ENCODE data around the gene RAMP3. TPM values are rescaled to one million over a fixed set of nuclear protein-coding genes. Genes with fewer than 3 reads are reported as not detected.
"Not testable (repeated sequence)": the region's sequence is repeated elsewhere in the genome, so short reads cannot be mapped to it uniquely, and the experiment has no call there.

RAMP3 gene
- total RNA-seq, 1 donor from 2014 or later = not detected

DNA sequence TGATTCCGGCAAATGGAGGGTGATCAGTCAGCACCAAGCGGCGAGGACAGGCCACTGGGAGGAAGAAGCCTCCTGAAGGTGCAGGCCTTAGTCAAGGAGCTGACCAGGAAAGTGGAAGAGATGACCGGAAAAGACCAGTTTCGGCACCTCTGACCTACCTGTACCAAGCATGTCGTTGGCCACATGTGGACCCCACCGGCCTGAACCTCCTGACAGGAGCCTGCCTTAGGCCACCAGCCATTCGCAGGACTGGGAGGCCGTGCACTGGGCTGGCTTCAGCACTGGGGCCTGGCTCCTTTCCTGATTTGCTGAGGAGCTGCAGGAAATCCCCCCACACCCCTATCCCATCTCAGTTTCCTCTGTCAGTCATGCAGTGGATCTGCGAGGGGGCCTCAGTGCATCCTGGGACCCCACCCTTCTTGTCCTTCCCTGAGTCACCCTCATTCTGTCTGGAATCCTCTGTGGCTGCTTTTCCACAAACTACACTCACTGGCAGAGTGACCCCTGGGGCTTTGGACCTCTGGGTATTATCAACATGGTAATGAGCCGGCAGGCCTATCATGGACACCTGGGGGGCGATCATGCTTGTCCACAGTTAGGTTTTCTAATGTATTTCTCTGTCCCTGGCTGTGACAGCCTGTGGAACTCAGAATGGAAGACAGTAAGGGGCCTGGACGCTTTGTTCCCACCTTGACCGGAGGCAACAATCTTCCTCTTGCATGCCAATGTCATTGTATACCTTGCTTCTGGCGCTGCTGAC, 33.0 kb downstream of the RAMP3 start:
- intact Hi-C loops (cut with micrococcal nuclease) = no loop called here

DNA sequence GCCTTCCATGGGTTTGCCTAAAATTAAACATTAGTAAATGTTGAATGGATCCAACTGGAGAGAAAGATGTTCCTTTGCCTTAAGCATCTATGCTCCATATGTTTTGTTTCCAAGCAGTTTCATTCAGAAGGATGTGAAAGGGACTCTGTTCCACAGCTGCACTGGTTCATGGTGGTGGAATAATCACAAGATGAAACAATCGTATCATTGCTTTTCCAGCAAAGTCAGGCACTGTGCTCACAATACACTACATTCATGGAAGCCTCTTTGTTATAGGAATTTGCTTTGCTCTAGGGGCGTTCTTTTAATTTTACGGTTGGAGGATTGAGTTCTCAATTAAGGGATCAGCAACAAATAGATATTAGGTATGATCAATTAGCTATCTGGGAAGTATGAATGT, 33.8 kb downstream of the RAMP3 start:
- intact Hi-C loops (cut with micrococcal nuclease) = no loop called here

DNA sequence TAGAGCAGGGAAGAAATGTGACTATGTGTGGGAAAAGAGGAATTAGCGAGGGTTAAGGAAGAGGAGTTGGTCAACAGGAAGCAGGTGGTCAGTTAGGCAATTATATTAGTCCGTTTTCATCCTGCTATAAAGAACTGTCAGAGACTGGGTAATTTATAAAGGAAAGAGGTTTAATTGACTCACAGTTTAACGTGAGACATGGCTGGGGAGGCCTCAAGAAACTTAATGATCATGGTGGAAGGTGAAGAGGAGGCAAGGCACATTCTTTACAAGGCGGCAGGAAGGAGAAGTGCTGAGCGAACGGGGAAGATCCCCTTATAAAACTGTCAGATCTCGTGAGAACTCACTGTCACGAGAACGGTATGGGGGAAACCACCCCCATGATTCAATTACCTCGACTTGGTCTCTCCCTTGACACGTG, 35.0 kb downstream of the RAMP3 start:
- intact Hi-C loops (cut with micrococcal nuclease) = no loop called here

DNA sequence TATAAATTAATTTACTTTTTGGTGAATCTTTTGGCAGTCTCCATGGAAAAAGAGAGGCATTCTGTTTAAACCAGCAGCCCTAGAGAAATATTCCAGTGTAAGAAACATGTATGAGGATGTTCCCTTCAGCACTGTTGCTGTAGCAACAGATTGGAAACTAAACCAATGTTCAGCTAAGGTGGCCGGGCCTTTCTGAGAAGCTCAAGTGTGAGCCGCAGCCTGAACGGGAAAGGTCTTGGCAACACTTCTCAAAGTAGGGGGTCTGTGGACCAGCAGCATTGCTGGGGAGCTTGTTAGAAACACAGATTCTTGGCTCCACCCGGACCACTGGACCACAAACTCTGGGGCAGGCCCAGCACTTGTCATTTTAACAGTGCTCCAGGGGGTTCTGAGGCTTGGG, 36.2 kb downstream of the RAMP3 start:
- intact Hi-C loops (cut with micrococcal nuclease) = no loop called here

DNA sequence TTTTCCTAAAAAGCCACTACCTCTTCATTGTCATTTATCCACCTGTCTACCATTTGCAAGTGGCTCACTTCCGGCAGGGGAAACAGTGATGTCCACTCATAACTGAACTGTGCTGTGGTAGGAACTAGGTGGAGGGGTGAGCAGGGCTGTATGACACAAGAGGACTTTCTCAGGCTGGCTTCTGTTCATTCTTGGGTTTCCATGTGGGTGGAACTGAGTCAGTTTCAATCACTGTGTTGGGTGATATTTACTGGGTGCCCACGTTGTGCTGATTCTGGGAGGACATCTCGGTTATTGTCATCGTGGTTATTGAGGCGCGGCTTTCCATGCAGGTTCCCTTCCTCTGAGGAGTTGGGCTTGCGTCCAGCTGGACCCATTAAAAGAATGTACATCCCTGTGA, 38.8 kb downstream of the RAMP3 start:
- intact Hi-C loops (cut with micrococcal nuclease) = loop anchor here (1.0 kb wide), 1 partner anchor 8 kb away; no protein-coding TSS in a partner anchor

DNA sequence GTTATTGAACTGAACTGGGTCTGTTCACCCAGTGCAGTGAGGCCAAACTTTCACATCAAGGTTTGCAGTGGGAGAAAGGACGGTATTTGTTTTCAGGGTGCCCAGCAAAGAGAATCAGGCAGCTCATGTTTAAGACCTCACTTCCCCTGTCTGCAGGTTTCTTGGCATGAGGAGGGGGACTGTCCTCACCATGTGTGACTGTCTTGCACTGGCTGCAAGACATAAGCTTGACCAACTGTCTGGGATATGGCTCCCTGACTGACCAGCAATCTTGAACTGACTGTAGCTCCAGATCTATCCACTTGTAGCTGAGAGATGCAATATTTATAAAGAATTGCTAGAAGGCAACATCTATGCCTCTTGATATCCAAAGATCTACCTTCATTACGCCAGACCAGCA, 39.9 kb downstream of the RAMP3 start:
- intact Hi-C loops (cut with micrococcal nuclease) = no loop called here

DNA sequence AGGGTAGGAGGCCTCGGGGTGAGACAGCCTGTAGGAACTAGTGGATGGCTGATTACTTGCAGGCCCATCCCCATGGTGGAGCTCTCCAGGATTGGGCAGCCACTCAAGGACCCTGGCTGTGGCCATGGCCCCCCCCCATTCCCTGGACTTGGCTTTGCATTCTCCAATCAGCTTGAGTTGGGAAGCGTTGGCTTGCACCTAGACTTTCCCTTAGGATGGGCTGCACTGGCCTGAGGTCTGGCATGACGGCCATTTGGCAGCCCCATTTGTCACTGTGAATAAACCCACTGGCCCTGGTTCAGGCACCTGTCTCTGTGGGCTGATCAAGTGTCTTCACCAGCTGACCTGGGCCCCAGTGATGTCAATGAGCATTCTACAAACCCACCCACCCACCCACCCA, 41.4 kb downstream of the RAMP3 start:
- intact Hi-C loops (cut with micrococcal nuclease) = no loop called here

DNA sequence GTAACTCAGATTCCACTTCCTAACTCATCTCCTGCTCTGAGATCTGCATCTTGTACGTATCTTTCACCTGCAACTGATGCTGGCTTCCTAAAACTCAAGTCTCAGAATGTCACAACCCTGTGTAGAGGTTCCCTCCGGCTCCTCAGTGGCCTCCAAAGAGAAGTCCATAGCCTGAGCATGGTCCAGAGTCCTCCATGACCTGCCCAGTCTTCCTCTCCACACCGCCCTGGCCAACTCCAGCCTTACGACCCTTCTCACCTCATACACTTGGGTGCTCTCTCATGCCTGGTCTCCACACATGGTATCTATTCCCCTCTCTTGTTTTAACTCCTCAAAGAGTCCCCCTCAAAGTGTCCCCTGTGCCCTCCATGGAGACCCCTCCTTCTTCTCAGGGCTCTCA, 41.9 kb downstream of the RAMP3 start:
- intact Hi-C loops (cut with micrococcal nuclease) = no loop called here

DNA sequence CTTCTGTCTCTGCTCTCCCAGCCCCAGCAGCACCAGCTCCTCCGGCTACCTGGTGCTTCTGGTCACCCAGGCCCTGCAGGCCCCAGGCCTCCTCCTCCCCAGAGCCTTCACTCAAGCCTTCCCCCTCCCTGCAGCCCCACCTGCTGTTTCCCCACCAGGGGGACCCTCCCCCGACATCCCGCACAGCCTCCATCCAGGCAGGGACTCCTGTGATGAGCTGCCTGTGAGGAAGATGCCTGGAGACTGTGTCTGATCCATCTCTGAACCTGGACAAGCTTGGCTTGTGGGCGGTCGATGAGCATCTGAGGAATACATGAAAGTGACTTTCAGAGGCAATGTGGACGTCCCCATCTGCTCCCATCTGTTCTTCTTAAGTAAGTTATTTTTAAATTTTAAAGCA, 45.0 kb downstream of the RAMP3 start:
- intact Hi-C loops (cut with micrococcal nuclease) = no loop called here

DNA sequence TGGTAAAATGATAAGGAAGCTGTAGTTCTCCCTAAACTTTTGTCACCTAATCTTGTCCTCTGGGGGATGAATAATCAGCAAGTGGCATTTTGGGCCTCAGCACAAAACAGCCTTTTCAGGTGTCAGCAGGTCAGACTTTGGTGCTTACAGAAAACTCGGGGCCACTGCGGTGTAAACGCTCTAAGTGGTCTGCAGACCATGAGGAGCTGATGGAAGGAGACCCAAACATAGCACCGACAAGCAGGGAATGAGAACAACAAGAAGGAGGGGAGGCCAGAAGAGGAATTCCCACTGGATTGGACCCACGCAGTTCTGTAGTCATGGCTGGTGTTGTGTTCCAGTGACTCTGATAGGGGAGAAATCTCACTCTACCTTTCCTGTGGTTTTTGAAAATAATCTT, 45.4 kb downstream of the RAMP3 start:
- intact Hi-C loops (cut with micrococcal nuclease) = no loop called here

DNA sequence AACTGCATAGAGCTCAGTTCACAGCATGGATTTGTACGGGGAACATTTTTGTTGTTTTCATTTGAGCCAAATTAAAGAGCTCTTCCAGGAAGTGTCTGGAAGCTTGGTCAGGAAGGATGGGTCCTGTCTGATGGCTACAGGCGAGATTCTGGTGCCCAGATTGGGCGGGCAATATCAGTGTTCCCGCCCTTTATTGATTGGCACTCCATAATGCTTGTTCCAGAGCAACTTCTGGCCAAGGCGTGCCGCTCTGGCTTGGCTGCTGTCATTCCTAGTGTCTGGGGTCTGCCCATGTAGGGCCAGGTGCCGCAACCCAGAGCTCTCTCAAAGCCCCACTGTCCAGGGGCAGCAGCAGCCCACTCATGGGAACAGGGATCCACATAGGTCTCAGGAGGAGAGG, 45.9 kb downstream of the RAMP3 start:
- intact Hi-C loops (cut with micrococcal nuclease) = no loop called here

DNA sequence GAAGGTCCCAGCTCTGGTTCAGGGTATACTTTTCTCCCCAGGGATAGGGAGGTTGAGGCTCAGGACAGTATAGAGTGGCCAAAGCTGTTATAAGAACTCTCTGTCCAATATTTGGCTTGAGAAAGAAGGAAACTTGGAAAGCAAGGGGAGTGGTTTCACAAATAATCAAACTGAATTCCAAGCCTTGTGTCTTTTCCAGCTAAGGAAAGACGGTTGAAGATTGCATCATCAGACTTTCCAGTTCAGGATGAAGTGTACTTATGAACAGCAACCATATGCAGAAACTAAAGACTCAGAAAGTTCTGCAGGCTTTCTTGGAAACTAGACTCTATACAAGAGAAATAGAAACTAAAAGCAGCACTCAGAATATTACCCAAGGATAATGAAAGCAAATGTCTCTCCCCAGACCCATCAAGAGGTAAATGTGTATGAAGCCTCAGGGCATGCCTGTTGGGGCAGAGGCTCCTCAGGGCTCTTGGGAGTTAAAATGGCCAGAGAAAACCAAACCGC, 46.4 kb downstream of the RAMP3 start:
- intact Hi-C loops (cut with micrococcal nuclease) = loop anchor here (1.0 to 2.0 kb wide), 2 partner anchors 8 to 49 kb away; no protein-coding TSS in a partner anchor

DNA sequence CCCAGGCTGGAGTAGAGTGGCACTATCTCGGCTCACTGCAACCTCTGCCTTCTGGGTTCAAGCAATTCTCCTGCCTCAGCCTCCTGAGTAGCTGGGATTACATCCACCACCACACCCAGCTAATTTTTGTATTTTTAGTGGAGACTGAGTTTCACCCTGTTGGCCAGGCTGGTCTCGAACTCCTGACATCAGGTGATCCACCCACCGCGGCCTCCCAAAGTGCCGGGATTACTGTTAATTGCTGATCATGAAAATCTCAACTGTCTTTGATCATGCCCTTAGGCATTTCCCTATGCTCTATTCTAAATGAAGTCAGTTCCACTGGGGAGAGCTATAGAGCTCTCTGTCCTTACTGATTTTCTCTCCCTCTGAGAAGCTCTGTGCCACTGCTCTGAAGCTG, 48.7 kb downstream of the RAMP3 start:
- intact Hi-C loops (cut with micrococcal nuclease) = not testable (repeated sequence)

DNA sequence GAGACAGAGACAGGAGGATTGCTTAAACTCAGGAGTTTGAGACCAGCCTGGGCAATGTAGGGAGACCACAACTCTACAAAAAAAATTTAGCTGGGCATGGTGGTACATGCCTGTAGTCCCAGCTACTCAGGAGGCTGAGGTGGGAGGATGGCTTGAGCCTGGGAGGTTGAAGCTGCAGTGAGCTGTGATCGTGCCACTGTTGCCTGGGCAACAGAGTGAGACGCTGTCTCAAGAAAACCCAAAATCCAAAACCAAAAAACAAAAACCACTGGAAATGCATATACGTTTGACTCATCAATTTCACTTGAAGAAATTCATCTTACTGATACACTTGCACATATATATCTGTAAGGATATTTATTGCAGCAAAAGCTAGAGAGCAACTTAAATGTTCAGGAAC, 52.3 kb downstream of the RAMP3 start:
- intact Hi-C loops (cut with micrococcal nuclease) = not testable (repeated sequence)

DNA sequence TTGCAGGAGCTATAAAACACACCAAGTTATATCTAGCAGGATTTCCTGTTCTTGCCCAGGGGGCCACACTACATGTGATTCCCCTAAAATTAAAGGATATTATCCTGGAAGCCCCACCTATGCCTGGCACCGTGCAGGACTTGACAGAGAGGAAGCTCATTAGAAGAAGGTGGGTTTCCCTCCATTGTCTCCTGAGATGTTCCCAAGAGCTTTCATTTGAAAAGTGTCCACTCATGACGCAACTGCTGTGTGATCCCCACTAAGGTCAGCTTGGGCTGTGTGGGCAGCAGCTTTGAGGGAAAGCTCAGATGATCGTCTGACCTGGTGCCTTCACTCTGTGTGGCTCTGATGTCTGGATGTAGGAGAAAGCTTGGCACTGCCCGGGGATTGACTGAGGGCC, 53.5 kb downstream of the RAMP3 start:
- intact Hi-C loops (cut with micrococcal nuclease) = no loop called here

DNA sequence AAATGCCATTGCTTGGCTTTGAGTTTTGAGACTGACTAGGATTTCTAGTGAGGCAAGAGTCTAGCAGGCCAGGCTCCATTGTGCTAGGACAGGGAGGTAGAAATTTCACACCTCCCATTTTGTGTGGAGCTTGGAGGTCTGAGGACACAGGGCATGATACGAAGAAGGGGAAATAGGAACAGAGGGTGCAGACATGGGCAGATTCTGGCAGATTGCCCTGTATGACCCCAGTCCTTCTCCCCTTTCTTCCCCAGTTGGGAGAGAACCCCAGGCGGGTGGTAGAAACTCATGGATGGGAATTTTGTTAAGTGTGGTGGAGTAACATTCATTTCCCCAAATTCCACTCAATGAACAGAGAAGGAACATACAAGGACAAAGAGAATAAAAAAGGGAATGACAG, 54.4 kb downstream of the RAMP3 start:
- intact Hi-C loops (cut with micrococcal nuclease) = no loop called here

DNA sequence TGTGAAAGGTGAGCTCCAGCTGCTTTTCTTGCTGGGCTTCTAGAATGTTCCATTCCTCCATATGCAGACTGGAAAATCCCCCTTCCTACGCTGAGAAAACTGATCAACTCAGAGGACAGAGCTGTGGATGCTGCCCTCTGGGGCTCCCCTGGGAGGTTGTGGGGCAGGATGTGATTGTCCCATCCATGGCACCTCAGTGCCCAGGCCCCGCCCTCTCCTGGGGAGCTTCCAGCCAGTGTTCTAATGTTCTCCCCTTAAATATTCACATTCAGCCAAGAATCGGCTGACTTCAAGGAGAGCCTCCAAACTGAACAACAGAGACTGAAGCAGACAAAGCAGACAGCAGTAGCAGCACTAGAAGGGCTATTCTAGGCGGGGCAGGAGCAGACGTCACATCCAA, 55.0 kb downstream of the RAMP3 start:
- intact Hi-C loops (cut with micrococcal nuclease) = no loop called here

DNA sequence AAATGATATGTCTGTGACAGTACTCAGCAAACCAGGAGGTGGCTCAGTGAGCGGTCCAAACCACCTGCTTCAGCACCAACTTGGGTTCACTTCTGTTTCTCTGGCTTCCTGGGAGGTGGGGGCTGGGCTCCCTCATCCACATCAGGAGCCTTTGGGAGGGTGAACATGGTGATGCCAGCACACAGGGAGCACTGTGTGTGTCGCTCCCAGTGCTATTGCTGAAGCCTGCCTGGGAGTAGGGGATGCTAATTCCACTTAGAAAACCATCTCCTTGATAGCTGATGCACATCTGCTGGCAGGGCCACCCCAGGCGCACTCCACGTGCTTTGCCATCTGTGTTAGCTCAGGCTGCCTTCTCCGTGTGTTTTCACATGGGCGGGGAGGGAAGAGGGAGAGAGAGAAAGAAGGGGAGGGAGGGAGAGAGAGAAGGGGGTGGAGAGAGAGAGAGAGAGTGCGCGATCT, 58.0 kb downstream of the RAMP3 start:
- intact Hi-C loops (cut with micrococcal nuclease) = no loop called here

DNA sequence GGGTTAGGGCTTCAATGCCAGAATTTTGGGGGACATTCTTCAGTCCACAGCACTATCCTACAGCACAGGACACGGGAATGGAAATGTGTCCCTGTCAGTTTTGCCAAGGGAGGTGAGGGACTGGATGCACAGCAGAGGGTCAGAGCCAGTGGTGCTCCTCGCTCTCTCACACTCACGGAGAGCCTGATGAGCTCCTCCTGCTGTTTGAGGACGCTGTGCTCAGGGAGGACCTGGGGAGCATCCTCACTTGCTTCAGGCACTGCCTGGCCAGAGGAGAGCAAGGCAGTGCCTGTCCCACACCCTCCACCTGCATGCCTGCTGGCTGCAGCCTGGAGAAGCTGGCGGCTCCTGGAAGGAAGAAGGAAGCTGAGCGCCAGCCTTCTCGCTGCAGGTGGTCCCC, 58.6 kb downstream of the RAMP3 start:
- intact Hi-C loops (cut with micrococcal nuclease) = no loop called here

DNA sequence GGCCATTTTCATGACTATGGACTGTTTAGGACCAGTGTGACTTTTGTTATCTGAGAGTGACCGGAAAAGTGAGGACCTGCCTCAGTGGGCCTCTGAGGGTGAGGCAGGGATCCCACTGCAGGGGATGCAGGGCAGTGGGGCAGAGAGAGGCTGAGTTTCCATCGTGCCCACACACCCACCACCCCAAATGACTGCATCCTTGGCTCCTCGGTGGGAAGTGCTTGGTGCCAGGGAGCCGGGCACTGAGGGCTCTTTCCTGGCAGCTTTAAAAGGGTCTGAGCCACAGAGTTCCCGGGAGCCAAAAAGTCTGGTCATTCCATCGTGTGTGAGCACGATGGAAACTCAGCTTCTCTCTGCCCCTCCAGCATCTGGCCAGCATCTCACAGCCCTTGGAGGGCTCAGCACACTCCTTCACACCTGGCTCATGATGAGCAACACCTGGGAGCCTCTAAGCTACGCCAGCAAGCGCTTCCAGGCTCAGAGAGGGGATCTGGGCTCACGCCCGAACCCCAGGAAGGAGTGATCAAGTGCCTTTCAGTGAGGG, 59.1 kb downstream of the RAMP3 start:
- intact Hi-C loops (cut with micrococcal nuclease) = no loop called here

DNA sequence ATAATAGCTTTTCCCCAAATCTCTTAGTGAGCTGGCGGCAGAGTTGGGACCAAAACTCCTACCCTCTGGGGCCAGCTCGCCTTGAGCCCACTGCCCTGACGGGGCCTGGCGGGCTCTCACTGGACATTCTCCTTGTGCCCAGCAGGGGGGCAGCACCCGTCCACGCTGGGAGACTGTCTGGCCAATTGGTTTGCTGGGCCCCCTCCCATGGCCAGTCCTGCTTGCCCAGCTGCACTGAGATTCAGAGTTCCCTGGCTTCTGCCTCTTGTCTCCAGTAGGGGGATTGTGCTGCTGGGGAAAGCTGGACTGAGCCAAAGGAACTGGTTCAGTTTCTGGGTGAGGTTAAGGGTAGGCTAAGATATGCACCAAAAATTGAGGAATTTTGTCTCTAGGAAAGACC, 59.8 kb downstream of the RAMP3 start:
- intact Hi-C loops (cut with micrococcal nuclease) = no loop called here

DNA sequence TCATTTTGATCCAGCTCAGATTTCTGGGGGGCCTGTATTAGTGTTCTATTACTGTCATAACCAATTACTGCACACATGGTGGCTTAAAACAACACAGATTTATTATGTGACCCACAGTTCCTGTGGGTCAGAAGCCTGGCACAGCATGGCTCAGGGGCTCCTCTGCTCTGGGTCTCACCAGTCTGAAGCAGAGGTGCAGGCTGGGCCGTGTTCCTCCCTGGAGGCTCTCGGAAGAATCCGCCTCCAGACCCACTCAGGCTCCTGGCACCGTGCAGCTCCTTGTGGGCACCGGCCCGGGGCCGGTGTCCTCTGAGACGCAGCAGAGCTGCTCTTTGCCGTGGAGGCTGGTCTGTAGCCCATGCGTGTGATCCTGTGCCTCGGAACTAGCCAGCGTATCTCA, 61.5 kb downstream of the RAMP3 start:
- intact Hi-C loops (cut with micrococcal nuclease) = no loop called here
